ENCODE measurements around the gene PNKP.

- TF ChIP-seq POLR2A (IDR thresholded peaks at IDR 0.05) (peak in 1 of 2 donors; percentile 4), CTCF (IDR thresholded peaks at IDR 0.05) (no peak), POLR2AphosphoS5 (IDR thresholded peaks at IDR 0.05; ENCODE audit: insufficient read depth in 1 of 2, low read depth in 1 of 2) (peak in 1 of 2 donors; percentile 36)
Observed at GRCh38 chr19:49875857-49876421, 8.6 kb upstream of the PNKP start.
